Measurements from ENCODE around the gene SPATA1.

GRCh38 chr1:84538599-84538998, 32.4 kb downstream of the SPATA1 start:
- TF ChIP-seq CTCF (optimal IDR thresholded peaks at IDR 0.05 in 1 of 3, IDR thresholded peaks at IDR 0.05 in 1 of 3, conservative IDR thresholded peaks at IDR 0.05 in 1 of 3; ENCODE audit: extremely low read depth in 1 of 3, insufficient read depth in 2 of 3, low read length in 3 of 3) (no peak), EZH2 (IDR thresholded peaks at IDR 0.05; ENCODE audit: low read length) (no peak)

Data from keratinocyte (primary cell).